Measurements from ENCODE around the gene SKP1.

SKP1 gene

DNA sequence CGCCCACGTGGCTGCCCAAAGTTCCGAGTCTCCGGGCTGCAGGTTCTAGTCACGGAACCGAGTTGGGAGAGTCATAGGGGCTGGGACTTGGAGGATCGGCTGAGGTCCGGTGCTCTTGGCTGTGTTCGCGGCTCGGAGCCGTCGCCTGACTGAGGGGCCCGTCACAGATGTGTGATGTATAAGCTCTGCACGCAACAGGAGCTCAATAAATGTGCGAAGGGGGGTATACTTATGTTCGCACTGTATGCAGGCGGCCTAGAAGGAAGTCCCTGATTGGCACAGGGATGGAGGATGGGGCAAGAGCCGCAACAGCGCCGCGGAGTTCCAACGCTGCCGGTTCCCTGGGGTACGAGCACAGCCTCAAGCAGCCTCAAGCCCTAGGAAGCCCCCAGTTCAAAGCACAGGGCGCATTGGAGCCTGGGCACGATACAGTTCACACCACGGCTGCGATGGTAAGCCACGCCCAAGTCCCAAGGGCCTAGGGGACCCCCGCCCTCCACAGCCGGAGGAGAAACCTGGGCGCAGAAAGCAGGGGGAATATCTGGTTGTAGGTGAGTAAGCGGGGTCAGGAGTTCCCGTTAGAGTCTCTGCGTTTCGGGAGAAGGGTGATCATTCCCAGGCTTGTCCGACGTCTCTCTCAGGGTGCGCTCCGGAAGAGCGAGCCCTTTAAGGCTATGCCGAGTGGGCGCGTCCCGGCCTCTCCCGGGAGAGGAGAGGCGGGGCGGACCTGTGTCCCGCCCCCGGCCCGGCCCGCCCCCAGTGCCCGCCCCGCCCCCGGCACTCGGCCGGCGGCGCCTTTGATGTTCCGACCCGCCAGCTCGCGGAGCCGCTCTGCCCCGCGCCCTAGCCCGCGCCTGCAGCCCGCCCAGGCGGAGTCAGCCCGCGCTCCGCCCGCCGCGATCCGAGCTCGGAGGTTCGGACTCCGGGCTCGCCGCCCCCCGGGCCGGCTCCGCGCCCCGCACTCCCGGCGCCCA is 62.6 kb downstream of the SKP1 start, which contains the start of gene TCF7:
Gene TCF7 (plus strand): TSS at position 780 of the 974 bp plus-strand sequence. CDS start 226 bp downstream, outside the sequence.
- DNase-seq (ENCODE audit: low read depth): no peak

DNA sequence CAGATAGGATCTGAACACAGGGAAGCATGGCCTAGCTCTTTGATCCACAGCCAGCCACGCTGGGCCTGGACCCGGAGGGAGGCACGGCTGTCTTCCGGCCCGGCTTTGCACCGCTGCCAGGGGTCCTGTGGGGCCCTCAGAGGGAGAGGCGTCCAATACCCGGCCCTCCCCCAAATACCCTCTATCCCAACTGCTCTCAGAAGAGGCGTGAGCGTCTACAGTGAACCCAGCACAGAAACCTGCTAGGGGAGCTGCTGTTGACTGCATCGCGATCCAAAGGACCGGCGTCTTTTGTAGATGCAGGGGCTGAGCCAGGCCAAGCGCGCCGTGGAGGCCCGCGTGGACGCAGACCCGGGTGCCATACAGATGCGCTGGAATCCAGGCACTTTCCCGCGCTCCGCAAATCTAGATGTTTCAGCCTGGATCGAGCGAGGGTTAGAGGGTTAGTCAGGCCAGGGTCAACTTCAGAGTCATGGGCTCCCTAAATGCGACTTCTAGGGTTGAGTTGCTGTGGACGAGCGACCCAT is 63.3 kb downstream of the SKP1 start:
- no peak for DNase-seq (ENCODE audit: low read depth)

DNA sequence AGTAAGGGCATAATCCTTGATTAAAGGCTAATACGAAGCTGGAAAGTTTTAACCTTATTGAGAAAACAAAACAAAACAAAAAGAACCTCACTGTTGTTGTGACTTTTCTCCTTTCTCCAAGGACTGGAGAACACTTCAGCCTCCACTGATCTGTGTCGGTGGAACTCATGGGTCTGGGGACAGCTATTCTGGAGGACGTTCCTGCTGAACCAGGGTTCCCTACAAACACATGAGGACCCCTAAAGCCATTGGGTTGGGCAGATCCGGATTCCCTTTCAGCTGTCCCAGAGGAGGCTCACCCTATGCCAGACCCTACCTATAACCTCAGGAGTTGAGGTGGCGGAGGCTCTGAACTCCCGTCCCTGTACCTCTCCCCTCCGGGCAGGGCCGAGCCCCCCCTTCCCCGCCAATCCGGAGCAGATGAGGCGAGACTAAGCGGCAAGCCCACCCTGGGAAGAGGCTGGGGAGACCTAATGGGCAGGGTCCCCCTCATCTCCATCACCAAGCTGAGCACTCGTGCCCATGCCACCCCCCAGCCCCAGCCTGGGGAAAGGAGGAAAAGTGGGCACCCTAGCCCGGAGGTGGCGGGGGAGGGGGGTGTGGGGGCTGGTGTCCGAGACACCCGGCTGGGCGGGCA is 63.9 kb downstream of the SKP1 start:
- no peak for DNase-seq (ENCODE audit: low read depth)

DNA sequence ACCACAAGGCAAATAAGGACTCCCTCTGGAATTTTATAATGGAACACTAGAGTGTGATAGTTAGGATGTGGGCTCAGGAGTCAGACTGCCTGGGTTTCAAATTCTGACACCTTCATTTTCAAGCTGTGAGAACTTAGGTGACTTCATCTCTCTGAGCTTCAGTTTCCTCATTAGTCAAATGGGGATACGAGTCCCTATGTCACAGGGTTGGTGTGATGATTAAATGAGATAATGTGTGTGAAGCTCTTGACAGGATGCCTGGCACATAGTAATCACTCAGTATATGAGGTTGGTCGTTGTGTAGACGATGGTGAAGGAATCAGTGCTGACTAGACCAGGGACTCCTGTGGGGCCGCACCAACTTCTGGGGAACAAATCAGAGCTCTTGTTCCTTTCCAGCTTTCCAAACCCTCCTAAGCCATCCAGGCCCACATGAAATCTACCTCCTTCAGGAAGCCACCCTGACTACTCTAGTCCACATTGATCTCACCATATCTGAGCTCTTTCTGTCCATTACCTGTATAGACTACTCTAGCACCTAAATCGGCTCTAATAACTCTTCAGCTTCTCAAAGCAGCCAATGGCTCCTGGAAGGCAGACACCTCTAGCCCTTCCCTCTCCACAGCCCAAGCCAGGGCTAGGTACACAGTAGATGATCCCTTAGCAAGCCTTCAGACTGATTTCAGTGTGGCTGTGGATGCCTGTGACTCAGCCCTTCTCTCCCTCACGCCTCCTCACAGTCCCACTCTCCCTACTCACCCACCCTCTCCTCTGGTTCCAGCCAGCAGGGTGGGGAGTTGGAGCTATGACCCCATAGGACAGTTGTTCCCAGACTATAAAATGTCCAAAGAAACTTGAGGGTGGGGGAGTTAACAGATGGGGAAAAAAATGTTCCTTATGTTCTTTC is 64.8 kb downstream of the SKP1 start:
- no peak for DNase-seq (ENCODE audit: low read depth)

DNA sequence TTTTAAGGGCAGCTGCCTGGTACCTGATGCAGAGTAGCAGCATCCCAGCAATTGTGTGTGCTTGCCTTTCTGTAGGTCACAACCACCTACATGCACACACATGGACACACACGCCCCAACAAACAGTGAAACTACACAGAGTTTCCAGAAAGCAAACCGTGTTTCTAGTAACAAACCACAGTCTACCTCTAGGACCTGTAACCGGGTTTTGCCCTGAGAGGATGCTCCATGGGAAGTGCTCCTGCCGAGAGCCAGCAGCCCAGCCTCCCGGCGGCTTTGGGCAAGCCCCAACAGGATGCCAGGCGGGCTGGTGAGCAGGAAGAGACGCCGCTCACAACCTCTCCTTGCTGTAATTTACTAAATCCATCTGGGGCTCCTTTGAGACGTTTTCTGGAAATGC is 66.4 kb downstream of the SKP1 start:
- no peak for DNase-seq (ENCODE audit: low read depth)

DNA sequence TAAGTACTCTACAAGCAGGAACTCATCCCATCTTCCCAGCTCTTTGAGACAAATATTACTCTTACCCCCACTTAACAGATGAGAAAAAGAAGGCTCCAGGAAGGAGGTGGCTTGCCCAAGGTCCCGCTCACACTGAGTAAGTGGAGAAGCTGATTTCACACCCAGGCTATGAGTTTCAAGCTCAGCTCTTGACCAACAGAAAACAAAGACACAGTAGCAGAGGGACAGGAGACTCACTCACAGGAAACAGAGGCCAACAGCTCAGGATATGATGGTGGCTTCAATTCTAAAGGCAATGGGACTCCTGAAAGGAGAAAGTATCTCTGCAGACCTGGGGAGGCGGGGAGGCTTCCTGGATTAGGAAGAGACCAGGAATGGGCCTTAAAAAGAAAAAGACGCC is 69.0 kb downstream of the SKP1 start:
- no peak for DNase-seq (ENCODE audit: low read depth)

DNA sequence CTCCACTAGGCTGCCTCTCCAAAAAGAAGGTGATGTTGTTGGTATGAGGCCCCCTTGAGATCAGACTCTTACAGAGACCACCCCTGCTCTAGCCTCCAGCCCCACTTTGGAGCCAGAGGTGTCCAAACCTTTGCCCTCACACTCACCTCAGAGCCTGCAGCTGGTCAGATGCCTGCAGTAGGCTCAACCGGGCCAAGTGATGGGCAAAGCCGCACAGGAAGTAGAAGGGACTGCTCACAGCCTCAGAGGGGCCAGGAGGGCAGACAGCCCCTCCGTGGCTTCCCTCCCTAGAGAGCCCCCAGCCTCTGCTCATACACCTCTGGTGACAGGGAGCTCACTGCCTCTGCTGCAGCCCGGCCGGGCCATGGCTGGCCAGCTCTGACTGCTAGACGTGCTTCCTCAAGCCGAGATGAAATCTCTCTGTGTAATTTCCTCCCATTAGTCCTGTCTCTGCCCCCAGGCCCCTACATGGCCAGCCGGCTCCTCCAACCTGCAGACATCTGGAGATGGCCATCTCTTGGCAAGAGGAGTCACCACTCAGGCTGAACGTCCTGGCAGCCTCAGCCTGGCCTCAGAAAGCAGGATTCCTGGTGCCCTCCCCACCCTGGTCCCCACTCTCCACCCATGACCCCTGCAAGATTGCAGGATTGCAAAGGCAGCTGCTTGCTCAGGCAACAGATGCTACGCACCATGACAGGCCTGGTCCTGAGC is 69.6 kb downstream of the SKP1 start:
- no peak for DNase-seq (ENCODE audit: low read depth)

DNA sequence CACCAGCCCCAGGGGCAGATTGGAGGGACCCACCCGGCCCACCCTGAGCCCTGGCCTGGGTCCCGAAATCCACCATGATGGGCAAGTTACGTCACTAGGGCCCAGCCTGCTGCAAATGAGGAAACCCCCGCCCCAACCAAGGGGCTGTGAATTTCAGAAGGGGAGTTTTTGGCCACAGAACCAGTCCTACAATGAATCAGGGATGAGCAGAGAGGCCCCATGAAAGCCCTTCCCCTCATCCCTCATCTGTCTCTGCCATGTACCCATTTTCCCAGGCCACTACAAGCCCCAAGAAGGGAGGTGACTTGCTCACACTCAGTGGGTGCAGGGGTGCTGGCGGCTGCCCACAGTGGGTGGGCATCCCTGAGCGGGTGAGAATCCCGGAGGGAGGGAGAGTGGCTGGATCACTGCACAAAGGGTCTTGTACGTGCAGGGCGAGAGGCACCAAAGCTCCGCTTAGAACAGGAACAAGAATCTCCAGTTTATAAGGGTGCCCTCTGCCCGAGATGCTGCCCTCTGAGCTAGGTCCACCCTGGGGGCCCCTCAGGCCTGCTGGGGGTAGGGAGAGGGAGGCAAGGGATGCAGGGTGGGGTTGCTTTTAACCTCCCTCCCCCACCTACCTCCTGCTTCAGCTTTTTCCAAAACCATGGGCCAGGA is 72.6 kb downstream of the SKP1 start:
- no peak for DNase-seq (ENCODE audit: low read depth)

DNA sequence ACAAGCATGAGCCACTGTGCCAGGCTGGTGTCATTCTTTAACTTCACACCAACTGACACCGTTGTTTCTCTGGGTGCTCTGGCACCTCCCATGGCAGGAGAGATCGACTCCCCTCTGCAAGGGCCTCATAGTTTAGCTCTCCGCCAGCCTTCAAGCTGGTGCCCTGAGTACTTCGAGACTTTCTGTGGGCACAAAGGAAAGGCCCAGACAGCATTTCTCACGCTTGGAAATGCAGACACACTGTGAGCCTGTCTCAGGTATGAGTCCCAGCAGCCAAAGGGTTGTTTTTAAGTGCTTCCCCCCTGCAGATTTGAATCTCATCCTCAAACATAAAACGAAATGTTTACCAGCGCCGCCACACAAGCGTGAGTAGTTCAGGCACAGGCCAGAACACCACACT is 73.4 kb downstream of the SKP1 start:
- DNase-seq (ENCODE audit: low read depth): no peak

DNA sequence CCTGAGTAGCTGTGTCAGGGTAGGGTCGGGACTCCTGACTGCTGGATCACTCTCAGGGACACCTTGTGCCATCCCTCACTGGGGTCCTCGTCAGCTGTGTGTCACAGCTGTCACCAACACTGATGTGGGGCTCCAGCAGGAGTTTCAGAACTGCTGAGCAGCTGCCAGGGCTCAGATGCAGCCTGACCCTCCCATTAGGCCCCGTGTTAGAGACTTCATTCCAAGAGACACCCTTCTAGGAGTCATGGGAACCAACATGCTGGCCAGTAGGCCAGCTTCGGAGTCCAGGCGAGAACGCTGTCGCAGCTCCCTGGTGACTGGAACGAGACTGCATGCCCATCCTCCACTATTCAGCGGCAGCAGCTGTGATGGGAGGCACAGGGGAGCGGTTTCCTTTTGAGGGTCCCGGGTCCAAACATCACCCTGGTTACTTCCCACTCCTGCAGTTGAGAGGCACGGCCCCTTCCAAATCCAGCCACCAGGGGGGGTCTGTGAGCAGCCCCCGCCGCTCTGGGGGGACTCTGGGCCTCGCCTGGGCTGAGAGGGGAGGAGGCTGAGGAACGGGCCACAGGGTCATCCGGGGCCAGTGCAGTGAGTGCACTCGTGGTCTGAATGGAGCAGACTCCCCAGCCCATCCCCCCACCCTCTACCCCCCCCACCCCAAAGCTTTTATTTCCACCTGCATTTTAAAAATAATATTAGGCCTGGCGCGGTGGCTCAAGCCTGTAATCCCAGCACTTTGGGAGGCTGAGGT is 74.9 kb downstream of the SKP1 start:
- peak; percentile 53 for DNase-seq (ENCODE audit: low read depth)

DNA sequence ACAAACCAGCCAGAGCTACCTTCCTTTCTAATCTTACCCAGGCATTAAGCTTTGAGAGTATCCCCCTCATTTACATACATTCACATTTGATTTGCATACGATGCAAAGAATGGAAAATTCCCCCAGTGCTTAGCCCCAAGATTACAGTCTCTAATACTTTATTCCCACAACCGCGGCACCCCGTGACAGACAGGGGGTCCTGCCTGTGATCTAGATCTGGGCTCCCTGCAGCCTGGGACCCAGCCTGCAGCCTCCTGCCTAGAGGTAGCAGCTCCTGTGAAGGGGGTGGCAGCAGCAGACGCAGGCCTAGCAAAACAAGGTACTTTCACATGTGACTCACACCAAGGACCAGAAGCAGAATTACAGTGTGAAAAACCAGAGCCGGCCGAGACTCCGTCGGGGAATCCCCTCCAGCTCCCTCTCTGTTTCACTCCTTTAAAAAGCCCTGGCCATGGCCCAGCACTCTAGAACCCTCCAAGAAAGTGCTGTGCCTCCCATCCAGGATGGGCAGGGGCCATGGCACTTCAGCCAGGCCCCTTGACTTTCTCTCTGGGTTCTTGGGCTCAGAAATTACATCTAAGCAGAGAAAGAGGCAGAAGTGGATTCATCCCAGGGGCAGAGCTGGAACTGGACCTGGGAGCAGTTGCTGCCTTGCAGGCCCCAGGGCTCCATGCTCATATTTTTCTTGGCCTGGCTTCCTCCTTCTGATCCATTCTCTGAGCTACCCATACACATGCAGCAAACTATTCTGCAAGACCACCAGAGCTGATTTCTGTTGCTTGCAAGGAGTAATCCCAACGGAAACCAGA is 76.3 kb downstream of the SKP1 start:
- DNase-seq (ENCODE audit: low read depth): peak; percentile 60

DNA sequence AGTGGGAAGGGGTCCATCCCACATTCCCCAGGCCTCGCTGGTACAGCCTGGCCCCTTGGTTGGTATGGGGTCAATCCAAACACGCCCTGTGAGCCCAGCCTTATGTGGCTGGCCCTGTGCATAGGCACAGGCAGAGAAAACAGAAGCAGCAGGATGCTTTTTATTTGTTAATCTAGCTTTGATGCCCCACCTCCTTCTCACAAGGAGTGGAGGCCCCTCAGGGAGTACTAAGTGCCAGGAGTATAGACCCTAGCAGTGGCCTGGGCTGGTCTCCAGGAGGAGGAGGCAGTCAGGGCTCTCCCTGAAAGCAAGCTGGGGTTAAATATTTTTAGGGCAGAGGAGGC is 76.8 kb downstream of the SKP1 start:
- no peak for DNase-seq (ENCODE audit: low read depth)

DNA sequence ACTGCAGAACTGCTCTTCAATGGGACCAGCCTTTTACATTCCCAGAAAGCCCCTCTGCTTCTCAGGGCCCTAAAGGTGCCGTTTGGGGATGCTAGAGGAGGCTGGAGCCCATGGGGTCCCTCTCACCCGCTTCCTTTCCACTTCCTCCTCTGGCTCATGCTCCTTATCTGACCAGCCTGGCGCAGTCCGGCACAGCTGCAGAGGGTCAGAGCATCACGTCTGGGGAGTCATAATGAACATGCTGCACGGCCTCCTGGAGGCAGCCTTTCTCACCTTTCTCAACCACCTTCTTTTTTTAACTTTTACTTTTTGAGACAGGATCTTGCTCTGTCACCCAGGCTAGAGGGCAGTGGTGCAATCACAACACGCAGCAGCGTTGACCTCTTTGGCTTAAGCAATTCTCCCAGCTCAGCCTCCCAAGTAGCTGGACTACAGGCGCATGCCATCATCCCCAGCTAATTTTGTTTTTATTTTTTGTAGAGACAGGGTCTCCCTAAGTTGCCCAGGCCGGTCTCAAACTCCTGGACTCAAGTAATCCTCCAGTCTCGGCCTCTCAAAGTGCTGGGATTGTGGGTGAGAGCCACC is 77.4 kb downstream of the SKP1 start:
- DNase-seq (ENCODE audit: low read depth): no peak

All from stimulated activated CD8-positive, alpha-beta memory T cell treated with anti-CD3 and anti-CD28 coated beads, Interleukin-7, amount 100 ng/mL, for 24 hours (primary cell).